Cardiac muscle cell (in vitro differentiated cells and primary cell): Measurements from ENCODE around the gene BBX. TPM values are rescaled to one million over a fixed set of nuclear protein-coding genes. Genes with fewer than 3 reads are reported as not detected.

Experiments used
- DNase-seq, 2 donors: peaks; one replicate each; pipeline versions ENCODE4 v3.0.0 to v3.0.0-alpha.2; 2010 to 2017; ENCODE audit warnings: low read depth in 1 of 2, low spot score in 1 of 2
- H3K27ac ChIP-seq: fragments of 200-600 bp; sonication (generic); 2 replicates; pipeline ENCODE4 v1.5.1; 2016
- H3K27me3 ChIP-seq: fragments of 200-600 bp; sonication (generic); 2 replicates; pipeline ENCODE4 v1.6.0; 2016; ENCODE audit warnings: control low read depth
- H3K36me3 ChIP-seq: fragments of 200-600 bp; sonication (generic); 2 replicates; pipeline ENCODE4 v1.5.1; 2016; ENCODE audit warnings: control low read depth
- H3K4me1 ChIP-seq: fragments of 200-600 bp; sonication (generic); 2 replicates; pipeline ENCODE4 v1.8.1; 2017; ENCODE audit warnings: low read depth, mild to moderate bottlenecking, mixed run types
- H3K4me3 ChIP-seq: fragments of 200-600 bp; sonication (generic); 2 replicates; pipeline ENCODE4 v1.5.1; 2016; ENCODE audit warnings: mild to moderate bottlenecking
- H3K9me3 ChIP-seq: fragments of 200-600 bp; sonication (generic); 2 replicates; pipeline ENCODE4 v1.5.1; 2017; ENCODE audit warnings: low read depth, mild to moderate bottlenecking, control low read depth
- polyA plus RNA-seq: library from polyadenylated mRNA; unstranded; fragments of >200 nt; fragmentation: Nextera tagmentation; extraction: Ambion mirVana; gene quantifications from 2 replicates; pipeline ENCODE4 v1.2.1, GENCODE V29; 2016
- total RNA-seq: library from RNA; depleted of rRNA; stranded (reverse); fragments of >200 nt; gene quantifications from 2 replicates; pipeline ENCODE4 v1.2.3, GENCODE V29; 2016
- TF ChIP-seq, protein P1 (sequence below): IDR thresholded peaks from 2 replicates; pipeline ENCODE4 v1.5.1; 2012; ENCODE audit warnings: low read depth, mild to moderate bottlenecking, low read length

Gene BBX
- total and polyA plus RNA-seq, 2 experiments from 2014 or later = 77.5 to 96.2 TPM

GRCh38 chr3:107857854-107858253, 335.1 kb downstream of the BBX start:
- TF ChIP-seq, protein P1, sequence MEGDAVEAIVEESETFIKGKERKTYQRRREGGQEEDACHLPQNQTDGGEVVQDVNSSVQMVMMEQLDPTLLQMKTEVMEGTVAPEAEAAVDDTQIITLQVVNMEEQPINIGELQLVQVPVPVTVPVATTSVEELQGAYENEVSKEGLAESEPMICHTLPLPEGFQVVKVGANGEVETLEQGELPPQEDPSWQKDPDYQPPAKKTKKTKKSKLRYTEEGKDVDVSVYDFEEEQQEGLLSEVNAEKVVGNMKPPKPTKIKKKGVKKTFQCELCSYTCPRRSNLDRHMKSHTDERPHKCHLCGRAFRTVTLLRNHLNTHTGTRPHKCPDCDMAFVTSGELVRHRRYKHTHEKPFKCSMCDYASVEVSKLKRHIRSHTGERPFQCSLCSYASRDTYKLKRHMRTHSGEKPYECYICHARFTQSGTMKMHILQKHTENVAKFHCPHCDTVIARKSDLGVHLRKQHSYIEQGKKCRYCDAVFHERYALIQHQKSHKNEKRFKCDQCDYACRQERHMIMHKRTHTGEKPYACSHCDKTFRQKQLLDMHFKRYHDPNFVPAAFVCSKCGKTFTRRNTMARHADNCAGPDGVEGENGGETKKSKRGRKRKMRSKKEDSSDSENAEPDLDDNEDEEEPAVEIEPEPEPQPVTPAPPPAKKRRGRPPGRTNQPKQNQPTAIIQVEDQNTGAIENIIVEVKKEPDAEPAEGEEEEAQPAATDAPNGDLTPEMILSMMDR = no peak
- no peak overlapping the region for H3K27ac ChIP-seq
- H3K27me3 ChIP-seq = no peaks in the 10 kb centered on the region
- no peak overlapping the region for H3K4me3 ChIP-seq
- H3K36me3 ChIP-seq = no peaks in the 10 kb centered on the region
- H3K9me3 ChIP-seq = no peaks in the 10 kb centered on the region
- DNase-seq = no peak
- H3K4me1 ChIP-seq = no peaks in the 10 kb centered on the region

DNA sequence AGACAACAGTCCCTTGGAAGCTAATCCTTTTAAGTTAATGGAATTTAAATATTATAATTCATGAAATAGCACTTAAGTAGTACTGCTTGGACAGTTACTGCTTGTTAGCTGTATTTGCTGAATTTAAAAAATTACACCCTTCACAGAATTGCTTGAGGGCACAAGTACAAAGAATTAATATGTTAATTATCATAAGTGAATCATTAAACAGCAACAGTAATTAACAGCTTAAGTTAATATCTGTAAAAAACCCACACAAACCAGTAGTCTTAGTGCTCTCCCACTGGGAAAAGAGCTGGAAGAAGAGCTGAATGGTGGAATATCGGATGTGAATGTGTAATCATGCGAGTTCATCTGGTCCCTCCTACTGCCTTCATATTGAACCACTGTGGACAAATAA, 336.1 kb downstream of the BBX start:
- Histone ChIP-seq H3K27ac (no peak overlapping the region), H3K9me3 (no peaks in the 10 kb centered on the region), H3K36me3 (no peaks in the 10 kb centered on the region), H3K27me3 (no peaks in the 10 kb centered on the region), H3K4me1 (no peaks in the 10 kb centered on the region), H3K4me3 (no peak overlapping the region)
- DNase-seq = no peak
- TF ChIP-seq, protein P1 = no peak

Other genes with a start within 250 kb of the BBX start
- gene CCDC54, start 145.5 kb upstream of the BBX start, total RNA-seq = not detected in 2 replicates
- 0.31 and 0.79 TPM in 2 replicates for gene CCDC54, start 145.5 kb upstream of the BBX start, polyA plus RNA-seq